Measurements from ENCODE around the gene GYS2. TPM values are rescaled to one million over a fixed set of nuclear protein-coding genes. Genes with fewer than 3 reads are reported as not detected.

GYS2 gene
- total and polyA plus RNA-seq, 4 donors: 15.5 to 86.8 (median 34.1) TPM

GRCh38 chr12:21509768-21510167, 94.9 kb downstream of the GYS2 start:
- Histone ChIP-seq H3K36me3 (ENCODE audit: control insufficient read depth in 4 of 4, insufficient read depth in 3 of 4, low read depth in 1 of 4, low read length in 3 of 4) (peaks cover 8 to 30% (median 17%) of the 10 kb centered on the region in 4 donors), H3K4me3 (ENCODE audit: low read depth in 1 of 3, low read length in 3 of 3) (no peak overlapping the region), H3K27me3 (ENCODE audit: control insufficient read depth in 4 of 4, insufficient read depth in 4 of 4, low read length in 3 of 4) (no peaks in the 10 kb centered on the region), H3K27ac (ENCODE audit: low read depth in 1 of 2, low read length in 2 of 2) (no peak overlapping the region), H3K9me3 (ENCODE audit: control insufficient read depth in 4 of 4, low read length in 3 of 4) (no peaks in the 10 kb centered on the region), H3K4me1 (ENCODE audit: control insufficient read depth in 4 of 4, insufficient read depth in 4 of 4, low read length in 3 of 4) (peaks cover 0 to 6% (median 0%) of the 10 kb centered on the region in 4 donors), H3K9ac (ENCODE audit: low read depth in 1 of 2, low read length in 2 of 2) (no peak overlapping the region)
- no peak for DNase-seq (ENCODE audit: low spot score)
- 47% methylated on average over 2 of the region's 2 CpGs for WGBS
- TF ChIP-seq JUND (IDR thresholded peaks at IDR 0.05): no peak
- no peak for TF ChIP-seq NR2F2 (IDR thresholded peaks at IDR 0.05)
- TF ChIP-seq YY1 (IDR thresholded peaks at IDR 0.05): no peak
- no peak for TF ChIP-seq FOXA2 (IDR thresholded peaks at IDR 0.05)
- TF ChIP-seq, protein P1, sequence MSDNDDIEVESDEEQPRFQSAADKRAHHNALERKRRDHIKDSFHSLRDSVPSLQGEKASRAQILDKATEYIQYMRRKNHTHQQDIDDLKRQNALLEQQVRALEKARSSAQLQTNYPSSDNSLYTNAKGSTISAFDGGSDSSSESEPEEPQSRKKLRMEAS (IDR thresholded peaks at IDR 0.05): no peak
- TF ChIP-seq EGR1 (IDR thresholded peaks at IDR 0.05; ENCODE audit: low read depth in 2 of 2): no peak
- TF ChIP-seq FOXA1 (IDR thresholded peaks at IDR 0.05): no peak
- TF ChIP-seq CTCF (IDR thresholded peaks at IDR 0.05; ENCODE audit: low read depth, low read length, missing input control): no peak
- TF ChIP-seq HNF4G (IDR thresholded peaks at IDR 0.05): no peak
- TF ChIP-seq GABPA (IDR thresholded peaks at IDR 0.05 in 1 of 2, conservative IDR thresholded peaks at IDR 0.05 in 1 of 2): no peak

- Histone ChIP-seq H3K36me3 (ENCODE audit: control insufficient read depth in 4 of 4, insufficient read depth in 3 of 4, low read depth in 1 of 4, low read length in 3 of 4) (peaks cover 4 to 17% (median 13%) of the 10 kb centered on the region in 4 donors), H3K27ac (ENCODE audit: low read depth in 1 of 2, low read length in 2 of 2) (no peak overlapping the region), H3K4me1 (ENCODE audit: control insufficient read depth in 4 of 4, insufficient read depth in 4 of 4, low read length in 3 of 4) (peaks cover 1 to 11% (median 4%) of the 10 kb centered on the region in 4 donors), H3K9me3 (ENCODE audit: control insufficient read depth in 4 of 4, low read length in 3 of 4) (no peaks in the 10 kb centered on the region), H3K9ac (ENCODE audit: low read depth in 1 of 2, low read length in 2 of 2) (no peak overlapping the region), H3K4me3 (ENCODE audit: low read depth in 1 of 3, low read length in 3 of 3) (no peak overlapping the region), H3K27me3 (ENCODE audit: control insufficient read depth in 4 of 4, insufficient read depth in 4 of 4, low read length in 3 of 4) (no peaks in the 10 kb centered on the region)
- DNase-seq (ENCODE audit: low spot score): no peak
- TF ChIP-seq CTCF (IDR thresholded peaks at IDR 0.05; ENCODE audit: low read depth, low read length, missing input control) (no peak), FOXA2 (IDR thresholded peaks at IDR 0.05) (no peak), REST (IDR thresholded peaks at IDR 0.05) (no peak)
- WGBS: 92% methylated on average over 2 of the region's 2 CpGs
These were observed 96.8 kb downstream of the GYS2 start for GRCh38 chr12:21507849-21508248.

Measured in liver (tissue), 9 donors.